Effector memory CD4-positive, alpha-beta T cell (primary cell): ENCODE results near the gene MBD5.

Experiments
- DNase-seq, 3 donors: peaks; one replicate each; pipeline ENCODE4 v3.0.0-alpha.2; 2020
- H3K27ac ChIP-seq: 2 replicates; pipeline ENCODE4 v1.7.0; 2013; ENCODE audit warnings: mild to moderate bottlenecking, low read length, moderate library complexity; ENCODE audit not compliant: insufficient read depth, poor library complexity, severe bottlenecking
- H3K27me3 ChIP-seq: replicated peaks from 2 replicates; pipeline ENCODE4 v1.7.0; 2013; ENCODE audit warnings: mild to moderate bottlenecking, low read length; ENCODE audit not compliant: insufficient read depth, control insufficient read depth, poor library complexity, severe bottlenecking
- H3K36me3 ChIP-seq: 2 replicates; pipeline ENCODE4 v1.7.0; 2013; ENCODE audit warnings: mild to moderate bottlenecking, low read length, moderate library complexity; ENCODE audit not compliant: control insufficient read depth, insufficient read depth
- H3K4me1 ChIP-seq: 2 replicates; pipeline ENCODE4 v1.7.0; 2013; ENCODE audit warnings: low read length, mild to moderate bottlenecking; ENCODE audit not compliant: control insufficient read depth, insufficient read depth, poor library complexity, severe bottlenecking
- H3K4me3 ChIP-seq: 2 replicates; pipeline ENCODE4 v1.7.0; 2013; ENCODE audit warnings: low read length, low read depth, mild to moderate bottlenecking; ENCODE audit not compliant: insufficient read depth, poor library complexity, severe bottlenecking
- H3K9me3 ChIP-seq: 2 replicates; pipeline ENCODE4 v1.7.0; 2013; ENCODE audit warnings: mild to moderate bottlenecking, low read length, moderate library complexity; ENCODE audit not compliant: control insufficient read depth

The MBD5 gene

DNA sequence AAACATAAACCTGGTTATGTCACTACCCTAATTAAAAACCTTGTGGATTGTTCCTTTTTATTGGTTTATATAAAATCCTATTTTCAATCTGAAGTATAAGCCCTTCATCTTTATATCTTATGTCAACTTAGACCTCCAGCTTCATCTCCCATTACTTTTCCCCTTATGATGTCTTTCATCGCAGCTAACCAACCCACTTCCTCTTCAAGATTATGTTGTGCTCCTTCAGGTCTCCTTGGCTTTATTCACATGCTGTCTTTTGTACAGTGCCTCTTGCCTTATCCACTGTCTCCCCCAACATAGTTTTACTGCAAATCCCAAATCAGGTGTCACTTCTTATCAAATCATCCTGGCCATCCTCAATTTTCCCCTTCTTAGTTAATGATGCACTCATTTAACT is 25.9 kb downstream of the MBD5 start:
- Histone ChIP-seq H3K9me3 (no peaks in the 10 kb centered on the region), H3K36me3 (no peaks in the 10 kb centered on the region), H3K4me3 (no peak overlapping the region), H3K27me3 (no peaks in the 10 kb centered on the region), H3K4me1 (no peaks in the 10 kb centered on the region), H3K27ac (no peak overlapping the region)
- DNase-seq: no peak

DNA sequence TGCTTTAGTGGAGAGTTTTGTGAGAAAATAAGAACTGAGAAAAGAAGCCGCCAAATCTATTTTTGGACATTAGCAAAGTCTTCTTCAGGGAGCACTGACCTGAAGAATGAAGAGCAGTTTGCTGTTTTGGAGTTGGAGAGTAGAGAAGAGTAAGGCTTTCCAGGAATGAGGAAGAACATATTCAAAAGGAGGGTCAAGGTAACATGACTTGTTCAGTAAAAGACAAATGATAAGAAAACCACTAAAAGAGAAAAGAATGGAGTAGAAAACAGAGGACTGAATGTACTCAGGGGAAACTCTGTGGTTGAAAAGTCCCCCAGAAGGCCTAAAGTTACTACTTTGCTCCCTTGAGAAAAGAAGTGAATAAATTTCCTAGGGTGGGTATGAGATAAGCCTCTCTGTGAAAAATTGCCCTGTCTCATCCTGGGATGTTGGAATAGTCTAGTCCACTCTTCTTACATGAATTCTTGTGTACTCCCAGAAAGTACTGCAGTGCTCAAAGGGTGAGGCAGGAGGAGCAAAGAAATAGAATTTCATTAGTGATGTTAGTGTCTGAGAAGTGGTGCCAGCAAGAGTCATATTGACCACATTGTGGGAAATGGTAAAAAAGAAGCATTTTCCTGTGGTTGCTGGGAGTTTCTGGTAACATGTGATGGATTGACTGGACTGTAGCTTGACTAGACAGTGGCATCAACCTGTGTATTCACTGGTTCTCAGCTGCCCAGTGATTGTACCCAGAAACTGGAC is 27.8 kb downstream of the MBD5 start:
- no peak for DNase-seq
- Histone ChIP-seq H3K27me3 (no peaks in the 10 kb centered on the region), H3K9me3 (no peaks in the 10 kb centered on the region), H3K4me1 (no peaks in the 10 kb centered on the region), H3K36me3 (peaks cover 5% of the 10 kb centered on the region), H3K27ac (no peak overlapping the region), H3K4me3 (no peak overlapping the region)

DNA sequence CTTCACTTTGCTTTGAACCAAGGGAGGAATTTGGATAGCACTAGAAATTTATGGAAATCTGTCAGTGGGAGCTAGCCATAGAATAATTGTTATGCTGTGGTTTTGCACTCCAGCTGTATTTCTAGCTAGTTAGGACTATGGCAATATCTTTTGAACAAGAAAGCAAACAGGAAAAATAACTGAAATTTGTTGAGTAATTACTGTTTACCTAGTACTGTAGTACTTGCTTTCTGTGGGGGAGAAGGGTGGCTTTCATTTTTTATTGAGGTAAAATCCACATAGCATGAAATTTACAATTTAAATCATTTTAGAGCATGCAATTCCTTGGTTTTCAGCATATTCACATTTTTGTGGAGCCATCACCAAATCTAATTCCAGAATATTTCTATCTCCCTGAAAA is 28.4 kb downstream of the MBD5 start:
- no peak overlapping the region for H3K4me3 ChIP-seq
- DNase-seq: no peak
- no peaks in the 10 kb centered on the region for H3K9me3 ChIP-seq
- H3K36me3 ChIP-seq: peaks cover 8% of the 10 kb centered on the region
- H3K27me3 ChIP-seq: no peaks in the 10 kb centered on the region
- no peak overlapping the region for H3K27ac ChIP-seq
- no peaks in the 10 kb centered on the region for H3K4me1 ChIP-seq

DNA sequence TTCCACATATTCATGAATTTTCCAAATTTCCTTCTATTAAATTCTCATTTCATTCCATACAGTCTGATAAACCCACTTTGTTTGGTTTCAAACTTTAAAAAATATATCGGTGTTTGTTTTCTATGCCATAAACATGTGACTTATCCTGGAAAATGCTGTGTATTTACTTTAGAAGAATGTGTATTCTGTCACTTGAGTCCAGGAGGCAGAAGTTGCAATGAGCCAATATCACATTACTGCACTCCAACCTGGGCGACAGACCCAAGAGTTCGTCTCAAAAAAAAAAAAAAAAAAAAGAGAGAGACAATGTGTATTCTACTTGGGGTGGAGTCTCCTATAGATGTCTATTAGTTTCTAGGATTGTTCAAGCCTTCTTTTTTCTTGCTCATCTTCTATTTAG is 31.8 kb downstream of the MBD5 start:
- H3K4me3 ChIP-seq: no peak overlapping the region
- no peaks in the 10 kb centered on the region for H3K27me3 ChIP-seq
- H3K36me3 ChIP-seq: peaks cover 9% of the 10 kb centered on the region
- no peak overlapping the region for H3K27ac ChIP-seq
- no peaks in the 10 kb centered on the region for H3K9me3 ChIP-seq
- no peak for DNase-seq
- H3K4me1 ChIP-seq: no peaks in the 10 kb centered on the region

DNA sequence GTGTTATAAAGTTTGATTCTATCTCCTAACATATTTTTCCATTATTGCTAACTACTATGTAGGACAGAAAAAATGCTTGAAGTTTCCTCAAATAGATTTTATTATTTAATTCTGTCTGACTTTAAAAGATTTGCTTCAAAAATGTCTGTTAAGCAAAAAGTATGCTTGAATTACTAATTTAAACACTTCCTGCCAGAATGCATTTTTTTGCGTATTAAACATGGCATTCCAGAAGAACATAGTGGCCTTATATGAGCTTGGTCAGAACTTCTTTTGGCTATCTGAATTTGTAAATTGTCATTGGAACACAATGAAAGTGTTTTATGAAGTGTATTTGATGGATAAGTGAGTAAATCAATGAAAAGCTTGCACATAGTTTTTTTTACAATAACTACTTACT is 37.8 kb downstream of the MBD5 start:
- no peaks in the 10 kb centered on the region for H3K9me3 ChIP-seq
- no peak for DNase-seq
- no peak overlapping the region for H3K27ac ChIP-seq
- H3K36me3 ChIP-seq: peaks cover 4% of the 10 kb centered on the region
- no peaks in the 10 kb centered on the region for H3K4me1 ChIP-seq
- H3K4me3 ChIP-seq: no peak overlapping the region
- H3K27me3 ChIP-seq: no peaks in the 10 kb centered on the region

DNA sequence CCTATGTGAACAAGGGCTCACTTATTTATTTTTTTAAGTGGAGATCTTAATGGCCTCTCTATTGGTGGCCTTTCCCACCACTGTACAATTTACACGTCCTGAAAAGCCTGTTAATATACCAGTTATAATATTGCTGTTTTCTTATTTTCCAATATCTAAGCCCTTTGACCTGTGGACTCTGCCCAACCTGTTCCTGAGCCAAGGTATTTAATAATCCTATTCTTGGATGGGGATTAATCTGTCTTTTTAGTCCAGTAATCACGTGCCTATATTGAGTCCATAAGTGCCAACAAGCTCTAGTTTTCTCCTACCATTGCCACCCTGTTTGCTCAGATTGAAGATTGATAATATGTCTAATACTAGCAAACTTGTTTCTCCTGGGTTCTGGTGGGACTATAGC is 42.7 kb downstream of the MBD5 start:
- Histone ChIP-seq H3K9me3 (no peaks in the 10 kb centered on the region), H3K4me3 (no peak overlapping the region), H3K4me1 (no peaks in the 10 kb centered on the region), H3K27me3 (no peaks in the 10 kb centered on the region), H3K27ac (no peak overlapping the region), H3K36me3 (no peaks in the 10 kb centered on the region)
- DNase-seq: no peak

DNA sequence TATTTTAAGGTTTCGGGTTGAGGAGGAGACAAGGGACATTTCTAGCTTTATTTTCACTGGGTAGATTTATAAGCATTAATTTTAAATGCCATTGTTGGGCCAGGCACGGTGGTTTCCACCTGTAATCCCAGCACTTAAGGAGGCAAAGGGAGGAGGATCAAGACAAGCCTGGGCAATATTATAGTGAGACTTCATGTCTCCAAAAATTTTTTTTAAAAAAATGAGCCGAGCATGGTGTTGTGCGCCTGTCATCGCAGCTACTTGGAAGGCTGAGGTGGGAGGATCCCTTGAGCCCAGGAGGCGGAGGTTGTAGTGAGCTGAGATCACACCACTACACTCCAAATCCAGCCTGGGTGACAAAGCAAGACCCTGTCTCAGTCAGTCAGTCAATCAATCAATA is 45.0 kb downstream of the MBD5 start:
- Histone ChIP-seq H3K36me3 (no peaks in the 10 kb centered on the region), H3K4me1 (no peaks in the 10 kb centered on the region), H3K27me3 (no peaks in the 10 kb centered on the region), H3K9me3 (no peaks in the 10 kb centered on the region), H3K27ac (no peak overlapping the region), H3K4me3 (no peak overlapping the region)
- no peak for DNase-seq

DNA sequence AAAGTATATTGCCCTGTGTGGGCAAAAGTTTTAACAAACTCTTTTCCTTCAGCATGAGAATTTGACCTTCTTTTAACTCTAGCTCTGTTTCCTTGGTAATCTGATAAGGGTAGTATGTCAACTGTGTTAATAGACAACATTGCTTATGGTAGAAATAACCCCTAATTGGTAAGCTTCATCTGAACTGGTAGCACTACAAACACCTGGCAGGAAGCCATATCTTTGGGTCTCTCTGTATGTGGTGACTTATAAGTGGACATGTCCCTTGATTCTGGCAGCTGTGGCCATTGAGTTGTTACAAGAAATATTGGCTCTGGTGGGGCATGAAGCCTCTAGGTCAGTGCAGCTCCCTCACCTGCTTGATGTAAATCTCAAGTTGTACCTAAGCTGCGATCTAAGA is 46.9 kb downstream of the MBD5 start:
- no peak for DNase-seq
- Histone ChIP-seq H3K4me3 (no peak overlapping the region), H3K36me3 (no peaks in the 10 kb centered on the region), H3K4me1 (no peaks in the 10 kb centered on the region), H3K27ac (no peak overlapping the region), H3K9me3 (no peaks in the 10 kb centered on the region), H3K27me3 (no peaks in the 10 kb centered on the region)

DNA sequence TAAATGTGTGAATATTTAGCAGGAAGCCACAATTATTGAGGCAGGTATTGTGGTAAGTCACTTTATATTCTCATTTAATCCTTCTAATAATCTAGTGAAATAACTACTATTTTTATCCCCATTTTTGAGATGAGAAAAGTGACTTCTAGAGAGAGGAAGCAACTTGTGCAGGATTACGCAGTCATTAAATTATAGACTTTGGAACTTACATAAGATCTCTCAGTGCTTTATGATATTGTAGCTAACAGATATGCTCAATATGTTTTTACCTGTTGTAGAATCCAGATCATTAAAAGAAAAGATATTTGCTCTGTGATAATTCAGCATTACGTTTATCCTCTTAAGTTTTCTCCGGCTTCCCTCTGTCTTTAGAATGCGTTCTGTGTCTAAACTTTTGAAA is 50.5 kb downstream of the MBD5 start:
- Histone ChIP-seq H3K27me3 (no peaks in the 10 kb centered on the region), H3K4me3 (no peak overlapping the region), H3K4me1 (no peaks in the 10 kb centered on the region), H3K27ac (no peak overlapping the region), H3K36me3 (no peaks in the 10 kb centered on the region), H3K9me3 (no peaks in the 10 kb centered on the region)
- no peak for DNase-seq

DNA sequence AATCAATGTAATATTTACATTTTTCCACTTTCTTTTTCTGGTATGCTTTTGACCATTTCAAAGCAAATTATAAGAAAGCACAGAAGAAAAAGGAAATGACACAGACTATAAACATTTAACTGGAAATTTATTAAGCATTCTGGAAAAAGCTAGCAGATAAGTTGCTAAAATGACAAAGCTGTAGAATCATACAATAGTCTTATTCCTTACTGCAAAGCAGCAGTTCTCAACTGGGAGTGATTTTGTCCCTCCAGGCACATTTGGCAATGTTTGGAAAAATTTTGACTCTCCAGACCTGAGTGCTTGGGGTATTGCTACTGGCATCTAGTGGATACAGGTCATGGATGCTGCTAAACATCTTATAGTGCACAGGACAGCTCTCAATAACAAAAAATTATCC is 75.1 kb downstream of the MBD5 start:
- H3K27ac ChIP-seq: no peak overlapping the region
- no peaks in the 10 kb centered on the region for H3K4me1 ChIP-seq
- no peak for DNase-seq
- no peaks in the 10 kb centered on the region for H3K36me3 ChIP-seq
- H3K27me3 ChIP-seq: no peaks in the 10 kb centered on the region
- H3K9me3 ChIP-seq: no peaks in the 10 kb centered on the region
- H3K4me3 ChIP-seq: no peak overlapping the region
